ENCODE measurements around the gene ZNF771.
"Not testable (repeated sequence)": the region's sequence is repeated elsewhere in the genome, so short reads cannot be mapped to it uniquely, and the experiment has no call there.

Gene ZNF771

GRCh38 chr16:30430428-30430970, 23.1 kb downstream of the ZNF771 start:
- DNase-seq (ENCODE audit: low spot score), result no peak

DNA sequence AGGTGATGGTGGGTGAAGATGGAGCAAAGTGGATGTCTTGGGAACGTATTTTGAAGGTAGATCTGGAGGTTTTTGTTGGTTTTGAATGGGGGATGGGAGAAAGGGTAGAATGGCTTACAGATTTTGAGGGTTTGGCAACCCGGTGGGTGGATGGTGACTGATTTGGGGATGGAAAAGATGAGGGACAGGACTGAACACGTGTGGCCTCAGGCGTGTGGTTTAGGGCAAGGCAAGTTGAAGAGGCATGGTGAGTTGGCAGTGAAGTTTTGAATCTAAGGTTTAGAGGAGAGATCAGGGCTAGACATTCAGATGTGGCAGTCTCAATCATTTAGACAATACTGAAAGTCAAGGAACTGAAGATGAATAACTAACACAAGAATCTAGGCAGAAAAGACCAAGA, 27.4 kb downstream of the ZNF771 start:
- no peak for DNase-seq (ENCODE audit: low spot score)

DNA sequence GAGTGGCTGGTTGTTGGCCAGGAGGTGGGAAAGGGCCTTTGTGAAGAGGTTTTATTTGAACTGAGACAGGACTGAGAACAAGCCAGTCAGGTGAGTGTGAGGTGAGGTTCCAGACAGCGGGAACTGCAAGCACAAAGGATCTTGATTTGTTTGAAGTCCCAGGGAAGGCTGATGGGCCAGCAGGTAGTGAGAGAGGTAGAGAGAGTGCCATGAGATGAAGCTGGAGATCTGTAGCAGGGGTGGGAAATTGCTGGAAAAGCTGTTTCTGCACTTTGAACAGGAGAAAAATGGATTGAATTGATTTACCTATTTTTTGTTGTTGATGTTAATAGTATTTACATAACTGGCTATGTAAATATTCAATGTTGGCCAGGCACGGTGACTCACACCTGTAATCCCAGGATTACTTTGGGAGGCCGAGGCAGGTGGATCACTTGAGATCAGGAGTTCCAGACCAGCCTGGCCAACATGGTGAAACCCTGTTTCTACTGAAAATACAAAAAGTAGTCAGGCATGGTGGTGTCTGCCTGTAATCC, 30.2 kb downstream of the ZNF771 start:
- no peak for DNase-seq (ENCODE audit: low spot score)

- no peak for DNase-seq (ENCODE audit: low spot score)
Observed at GRCh38 chr16:30438835-30439234, 31.4 kb downstream of the ZNF771 start.

GRCh38 chr16:30439720-30440348, 32.4 kb downstream of the ZNF771 start:
- DNase-seq (ENCODE audit: low spot score), result no peak

- DNase-seq (ENCODE audit: low spot score), result no peak
Observed at GRCh38 chr16:30443631-30444030, 36.2 kb downstream of the ZNF771 start.

GRCh38 chr16:30444231-30445148, 37.1 kb downstream of the ZNF771 start:
- DNase-seq (ENCODE audit: low spot score), result no peak

GRCh38 chr16:30445149-30445407, 37.7 kb downstream of the ZNF771 start:
- DNase-seq (ENCODE audit: low spot score), result no peak

GRCh38 chr16:30445408-30446202, 38.2 kb downstream of the ZNF771 start, which contains the start of gene SEPHS2:
SEPHS2 (minus strand) TSS chr16:30445874; CDS start chr16:30445727, 147 bp downstream.
- peak; percentile 98 for DNase-seq (ENCODE audit: low spot score)

DNA sequence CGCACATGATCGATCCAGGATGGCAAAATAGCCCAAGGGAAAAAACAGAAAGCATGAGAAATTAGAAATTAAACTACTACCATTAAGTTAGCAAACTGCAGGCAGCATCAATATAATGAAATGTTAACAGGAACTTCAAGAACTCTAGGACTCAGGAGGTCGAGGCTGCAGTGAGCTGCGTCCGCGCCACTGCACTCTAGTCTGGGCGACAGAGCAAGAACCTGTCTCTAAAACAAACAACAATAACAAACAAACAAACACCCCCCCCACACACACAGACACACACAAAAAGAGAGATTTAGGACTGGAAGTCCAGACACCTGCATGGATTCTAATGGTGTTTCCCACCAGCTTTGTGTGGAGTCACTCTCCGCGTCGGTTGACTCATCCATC, 38.8 kb downstream of the ZNF771 start:
- DNase-seq (ENCODE audit: low spot score), result no peak

- no peak for DNase-seq (ENCODE audit: low spot score)
Observed at GRCh38 chr16:30447512-30448226, 40.3 kb downstream of the ZNF771 start.

GRCh38 chr16:30449116-30449435, 41.7 kb downstream of the ZNF771 start:
- DNase-seq (ENCODE audit: low spot score), result no peak

- DNase-seq (ENCODE audit: low spot score), result not testable (repeated sequence)
Observed at GRCh38 chr16:30452709-30453580, 45.5 kb downstream of the ZNF771 start.

DNA sequence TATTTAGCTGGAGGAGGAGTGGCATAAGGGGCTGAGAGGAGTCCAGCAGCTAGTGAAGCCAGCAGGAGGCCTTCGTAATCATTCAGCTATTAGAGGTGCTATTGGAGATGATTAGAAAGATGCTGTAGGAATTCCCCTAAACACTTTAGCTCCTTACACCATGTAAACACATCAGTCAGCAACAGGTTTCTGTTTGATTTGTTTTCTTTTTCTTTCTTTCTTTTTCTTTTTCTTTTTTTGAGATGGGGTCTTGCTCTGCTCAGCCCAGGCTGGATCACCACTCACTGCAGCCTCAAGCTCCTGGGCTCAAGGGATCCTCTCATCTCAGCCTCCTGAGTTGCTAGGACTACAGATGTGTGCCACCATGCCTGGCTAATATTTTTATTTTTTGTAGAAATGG, 48.9 kb downstream of the ZNF771 start:
- no peak for DNase-seq (ENCODE audit: low spot score)

DNA sequence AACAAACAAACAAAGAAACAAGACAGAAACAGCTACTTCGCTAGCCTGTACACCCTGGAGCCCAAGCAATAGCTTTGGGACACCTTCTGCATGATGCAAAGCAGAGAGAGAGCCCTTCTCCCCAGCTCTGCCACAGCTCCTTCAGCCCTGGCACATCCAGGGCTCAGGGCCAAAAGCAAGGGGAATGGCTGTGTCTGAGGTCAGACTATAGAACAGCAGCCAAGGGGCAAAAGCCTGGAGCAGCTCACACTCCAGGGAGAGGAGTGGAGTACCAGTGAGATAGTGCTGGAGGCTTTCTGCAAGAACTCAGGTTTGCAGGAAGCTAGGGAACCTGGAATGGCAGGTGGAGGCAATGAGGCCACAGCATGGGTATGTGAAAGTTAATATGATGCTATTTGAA, 49.9 kb downstream of the ZNF771 start:
- DNase-seq (ENCODE audit: low spot score), result no peak

DNA sequence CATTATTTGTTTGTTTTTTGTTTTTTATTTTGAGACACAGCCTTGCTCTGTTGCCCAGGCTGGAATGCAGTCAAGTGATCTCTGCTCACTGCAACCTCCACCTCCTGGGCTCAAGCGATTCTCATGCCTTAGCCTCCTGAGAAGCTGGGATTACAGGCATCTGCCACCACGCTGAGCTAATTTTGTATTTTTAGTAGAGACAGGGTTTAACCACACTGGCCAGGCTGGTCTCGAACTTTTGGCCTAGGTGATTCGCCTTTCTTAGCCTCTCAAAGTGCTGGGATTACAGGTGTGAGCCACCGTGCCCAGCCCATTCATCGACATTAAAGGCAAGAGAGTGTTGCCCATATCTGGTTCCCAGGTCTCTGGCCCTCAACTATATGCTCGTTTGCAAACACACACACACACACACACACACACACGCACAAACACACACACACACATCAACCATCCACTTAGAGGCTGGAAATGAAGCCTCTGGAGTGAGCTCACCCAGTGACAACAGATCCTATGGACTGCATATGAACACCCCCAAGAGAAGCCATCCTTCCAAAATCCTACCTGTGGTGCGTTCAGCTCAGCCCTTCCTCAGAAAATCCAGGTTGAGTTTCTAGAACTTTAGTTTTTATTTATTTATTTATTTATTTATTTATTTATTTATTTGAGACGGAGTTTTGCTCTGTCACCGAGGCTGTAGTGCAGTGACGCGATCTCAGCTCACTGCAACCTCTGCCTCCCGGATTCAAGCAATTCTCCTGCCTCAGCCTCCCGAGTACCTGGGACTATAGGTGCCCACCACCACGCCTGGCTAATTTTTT, 50.5 kb downstream of the ZNF771 start:
- no peak for DNase-seq (ENCODE audit: low spot score)

DNA sequence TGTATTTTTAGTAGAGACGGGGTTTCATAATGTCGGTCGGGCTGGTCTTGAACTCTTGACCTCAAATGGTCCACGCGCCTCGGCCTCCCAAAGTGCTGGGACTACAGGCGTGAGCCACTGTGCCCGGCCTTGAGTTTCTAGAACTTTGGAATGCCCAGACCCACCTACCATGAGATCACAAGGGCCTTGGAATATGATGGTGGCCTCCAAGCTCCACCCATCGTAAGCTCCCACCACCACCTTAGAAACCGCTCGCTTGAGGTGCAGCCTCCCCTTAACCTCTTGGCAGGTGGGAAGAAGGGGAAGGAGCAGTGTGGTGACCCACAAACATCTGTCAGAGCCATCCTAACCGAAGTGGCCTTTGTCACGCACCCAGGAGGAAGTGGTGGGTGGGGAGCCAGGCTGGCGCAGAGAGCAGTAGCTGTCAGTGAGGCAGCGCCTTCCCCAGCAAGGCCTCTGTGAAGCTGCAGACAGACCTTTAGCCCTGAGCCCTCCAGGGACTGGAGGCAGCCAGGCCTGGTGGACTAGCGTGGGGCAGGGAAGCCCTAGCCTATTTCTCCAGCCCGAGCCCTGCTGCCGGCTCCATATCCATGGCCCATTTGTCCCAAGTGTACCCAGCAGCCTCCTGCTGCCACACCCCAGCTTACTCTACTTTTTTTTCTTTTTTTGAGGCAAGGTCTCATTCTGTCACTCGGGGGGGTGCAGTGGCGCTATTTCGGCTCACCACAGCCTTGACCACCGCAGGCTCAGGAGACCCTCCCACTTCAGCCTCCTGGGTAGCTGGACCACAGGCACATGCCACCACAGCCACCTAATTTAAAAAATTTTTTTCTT, 51.4 kb downstream of the ZNF771 start:
- DNase-seq (ENCODE audit: low spot score), result peak; percentile 20

GRCh38 chr16:30459456-30459855, 52.0 kb downstream of the ZNF771 start:
- no peak for DNase-seq (ENCODE audit: low spot score)
